NT2/D1 (cell line): ENCODE measurements around the gene MSRB3.

ENCODE experiments used
- DNase-seq: peaks from one replicate; pipeline ENCODE4 v3.0.0-alpha.2; 2011; ENCODE audit warnings: low read depth, low spot score
- H3K27me3 ChIP-seq: 2 replicates; pipeline ENCODE4 v1.6.0; 2011; ENCODE audit warnings: mild to moderate bottlenecking; ENCODE audit not compliant: insufficient read length, insufficient read depth
- H3K36me3 ChIP-seq: 2 replicates; pipeline ENCODE4 v1.6.1; 2011; ENCODE audit warnings: mild to moderate bottlenecking, low read length, mixed read lengths; ENCODE audit not compliant: insufficient read depth, insufficient read length
- H3K4me1 ChIP-seq: 2 replicates; pipeline ENCODE4 v1.5.1; 2011; ENCODE audit not compliant: insufficient read depth, insufficient read length
- H3K4me3 ChIP-seq: 2 replicates; pipeline ENCODE4 v1.5.1; 2011; ENCODE audit warnings: low read depth; ENCODE audit not compliant: insufficient read length
- H3K9ac ChIP-seq: 2 replicates; pipeline ENCODE4 v1.6.0; 2011; ENCODE audit warnings: low read depth; ENCODE audit not compliant: insufficient read length
- H3K9me3 ChIP-seq: 2 replicates; pipeline ENCODE4 v1.5.1; 2011; ENCODE audit warnings: mild to moderate bottlenecking, low read length; ENCODE audit not compliant: insufficient read depth
- SUZ12 ChIP-seq: IDR thresholded peaks from 2 replicates; pipeline ENCODE4 v1.6.1; 2011; ENCODE audit not compliant: insufficient read length, insufficient read depth; ENCODE audit errors: extremely low read depth
- YY1 ChIP-seq: IDR thresholded peaks from 2 replicates; pipeline ENCODE4 v1.6.1; 2011; ENCODE audit not compliant: insufficient read length, insufficient read depth
- ZNF274 ChIP-seq: IDR thresholded peaks from 2 replicates; pipeline ENCODE4 v1.6.1; 2011; ENCODE audit warnings: mild to moderate bottlenecking, low read depth, low read length

Gene MSRB3

GRCh38 chr12:65257986-65258385, 20.5 kb upstream of the MSRB3 start:
- Histone ChIP-seq H3K4me1 (no peaks in the 10 kb centered on the region), H3K9ac (no peak overlapping the region), H3K27me3 (no peaks in the 10 kb centered on the region), H3K4me3 (no peak overlapping the region), H3K9me3 (no peaks in the 10 kb centered on the region), H3K36me3 (no peaks in the 10 kb centered on the region)
- TF ChIP-seq ZNF274 (no peak), YY1 (no peak), SUZ12 (no peak)
- DNase-seq, result no peak

GRCh38 chr12:65259501-65259900, 19.0 kb upstream of the MSRB3 start:
- Histone ChIP-seq H3K9me3 (no peaks in the 10 kb centered on the region), H3K4me1 (no peaks in the 10 kb centered on the region), H3K4me3 (no peak overlapping the region), H3K27me3 (no peaks in the 10 kb centered on the region), H3K9ac (no peak overlapping the region), H3K36me3 (no peaks in the 10 kb centered on the region)
- no peak for DNase-seq
- no peak for TF ChIP-seq ZNF274
- TF ChIP-seq SUZ12, result no peak
- no peak for TF ChIP-seq YY1

- no peak overlapping the region for H3K9ac ChIP-seq
- no peaks in the 10 kb centered on the region for H3K27me3 ChIP-seq
- TF ChIP-seq ZNF274, result no peak
- no peak for DNase-seq
- H3K9me3 ChIP-seq, result no peaks in the 10 kb centered on the region
- no peaks in the 10 kb centered on the region for H3K36me3 ChIP-seq
- no peaks in the 10 kb centered on the region for H3K4me1 ChIP-seq
- no peak overlapping the region for H3K4me3 ChIP-seq
Observed at GRCh38 chr12:65263777-65264176, 14.7 kb upstream of the MSRB3 start.

- Histone ChIP-seq H3K4me1 (no peaks in the 10 kb centered on the region), H3K36me3 (no peaks in the 10 kb centered on the region), H3K4me3 (no peak overlapping the region), H3K9me3 (no peaks in the 10 kb centered on the region), H3K9ac (no peak overlapping the region), H3K27me3 (no peaks in the 10 kb centered on the region)
- DNase-seq, result no peak
- TF ChIP-seq ZNF274 (no peak), SUZ12 (no peak), YY1 (no peak)
Observed at GRCh38 chr12:65266408-65266807, 12.1 kb upstream of the MSRB3 start.

GRCh38 chr12:65269603-65270002, 8.9 kb upstream of the MSRB3 start:
- no peak for TF ChIP-seq YY1
- no peak for TF ChIP-seq SUZ12
- TF ChIP-seq ZNF274, result no peak
- H3K9ac ChIP-seq, result no peak overlapping the region
- no peak for DNase-seq

GRCh38 chr12:65274602-65275272, 3.7 kb upstream of the MSRB3 start:
- Histone ChIP-seq H3K36me3 (no peaks in the 10 kb centered on the region), H3K4me1 (no peaks in the 10 kb centered on the region), H3K9me3 (no peaks in the 10 kb centered on the region), H3K4me3 (no peak overlapping the region), H3K9ac (no peak overlapping the region), H3K27me3 (peaks cover 25% of the 10 kb centered on the region)
- DNase-seq, result no peak
- no peak for TF ChIP-seq SUZ12

More at GRCh38 chr12:65269603-65270002, 8.9 kb upstream of the MSRB3 start:
- H3K4me3 ChIP-seq, result no peak overlapping the region
- H3K4me1 ChIP-seq, result no peaks in the 10 kb centered on the region
- no peaks in the 10 kb centered on the region for H3K9me3 ChIP-seq
- no peaks in the 10 kb centered on the region for H3K36me3 ChIP-seq
- H3K27me3 ChIP-seq, result no peaks in the 10 kb centered on the region

- no peaks in the 10 kb centered on the region for H3K36me3 ChIP-seq
- TF ChIP-seq YY1 (no peak), SUZ12 (no peak), ZNF274 (no peak)
- peaks cover 34% of the 10 kb centered on the region for H3K27me3 ChIP-seq
- DNase-seq, result no peak
- no peak overlapping the region for H3K4me3 ChIP-seq
- no peak overlapping the region for H3K9ac ChIP-seq
- H3K4me1 ChIP-seq, result no peaks in the 10 kb centered on the region
- no peaks in the 10 kb centered on the region for H3K9me3 ChIP-seq
Observed at GRCh38 chr12:65275627-65276026, 2.9 kb upstream of the MSRB3 start.
